GM23338 (cell line): ENCODE measurements around the gene TMCO4. TPM values are rescaled to one million over a fixed set of nuclear protein-coding genes. Genes with fewer than 3 reads are reported as not detected.

Experiments used
- ATAC-seq: fragments of 200-7000 bp; cut with Tn5 transposase; 3 replicates; pipeline ENCODE4 v1.9.1; 2020
- DNase-seq: peaks from one replicate; pipeline ENCODE4 v3.0.0-alpha.2; 2015; ENCODE audit warnings: low spot score
- H2AFZ ChIP-seq: fragments of 200-600 bp; sonication (generic); 2 replicates; pipeline ENCODE4 v1.8.0; 2016; ENCODE audit warnings: antibody characterized with exemption, mild to moderate bottlenecking, moderate library complexity
- H3F3A ChIP-seq: fragments of 200-600 bp; sonication (generic); replicated peaks from 2 replicates; pipeline ENCODE4 v1.8.0; 2017; ENCODE audit warnings: antibody characterized with exemption, mixed run types, low read depth
- H3K27ac ChIP-seq: fragments of 200-600 bp; sonication (generic); 2 replicates; pipeline ENCODE4 v1.6.1; 2016; ENCODE audit warnings: low read depth
- H3K27me3 ChIP-seq: fragments of 200-600 bp; sonication (generic); 2 replicates; pipeline ENCODE4 v1.8.0; 2016; ENCODE audit warnings: mild to moderate bottlenecking, mixed run types, moderate library complexity; ENCODE audit not compliant: insufficient read depth
- H3K36me3 ChIP-seq: fragments of 200-600 bp; sonication (generic); 2 replicates; pipeline ENCODE4 v1.8.0; 2016; ENCODE audit warnings: mild to moderate bottlenecking; ENCODE audit not compliant: insufficient read depth
- H3K4me1 ChIP-seq: fragments of 200-600 bp; sonication (generic); 2 replicates; pipeline ENCODE4 v1.8.0; 2016; ENCODE audit warnings: mild to moderate bottlenecking, moderate library complexity; ENCODE audit not compliant: insufficient read depth
- H3K4me2 ChIP-seq: fragments of 200-600 bp; sonication (generic); 2 replicates; pipeline ENCODE4 v1.7.1; 2017; ENCODE audit warnings: mixed run types
- H3K4me3 ChIP-seq: fragments of 200-600 bp; sonication (generic); 2 replicates; pipeline ENCODE4 v1.6.1; 2016; ENCODE audit warnings: mixed run types
- H3K79me2 ChIP-seq: fragments of 200-600 bp; sonication (generic); replicated peaks from 2 replicates; pipeline ENCODE4 v1.8.0; 2017; ENCODE audit warnings: mild to moderate bottlenecking; ENCODE audit not compliant: insufficient read depth
- H3K9me2 ChIP-seq: fragments of 200-600 bp; sonication (generic); 2 replicates; pipeline ENCODE4 v1.8.0; 2017; ENCODE audit not compliant: insufficient read depth
- H4K20me1 ChIP-seq: fragments of 200-600 bp; sonication (generic); replicated peaks from 2 replicates; pipeline ENCODE4 v1.8.0; 2017; ENCODE audit warnings: mild to moderate bottlenecking; ENCODE audit not compliant: insufficient read depth
- H3K27ac Mint-ChIP-seq: 2 replicates; pipeline ENCODE4 v1.8.0; 2020; ENCODE audit warnings: inconsistent platforms, mild to moderate bottlenecking, moderate library complexity, mixed read lengths
- H3K27me3 Mint-ChIP-seq: 3 replicates; pipeline ENCODE4 v1.8.0; 2022; ENCODE audit warnings: low read depth, mild to moderate bottlenecking, moderate library complexity, mixed read lengths, inconsistent platforms; ENCODE audit not compliant: insufficient read depth, poor library complexity
- H3K36me3 Mint-ChIP-seq: 3 replicates; pipeline ENCODE4 v1.8.0; 2021; ENCODE audit warnings: low read depth, mild to moderate bottlenecking, inconsistent platforms, moderate library complexity, mixed read lengths
- H3K4me1 Mint-ChIP-seq: 3 replicates; pipeline ENCODE4 v1.8.0; 2020; ENCODE audit warnings: mild to moderate bottlenecking, inconsistent platforms, mixed read lengths
- H3K4me3 Mint-ChIP-seq: 3 replicates; pipeline ENCODE4 v1.8.0; 2021; ENCODE audit warnings: moderate library complexity, mild to moderate bottlenecking, inconsistent platforms, mixed read lengths
- H3K9me3 Mint-ChIP-seq: 3 replicates; pipeline ENCODE4 v1.8.0; 2020; ENCODE audit warnings: moderate library complexity, mild to moderate bottlenecking, inconsistent platforms, mixed read lengths
- CREB1 ChIP-seq: fragments of 250-450 bp; sonication (Bioruptor Pico); IDR thresholded peaks from 2 replicates; pipeline ENCODE4 v1.5.0; 2020; ENCODE audit warnings: low read depth, mild to moderate bottlenecking, moderate library complexity
- EZH2 ChIP-seq: fragments of 200-600 bp; sonication (generic); IDR thresholded peaks from one replicate; pipeline ENCODE4 v1.8.0; 2017; ENCODE audit warnings: antibody characterized with exemption, mild to moderate bottlenecking, low read depth; ENCODE audit not compliant: unreplicated experiment
- EZH2phosphoT487 ChIP-seq: fragments of 200-600 bp; sonication (generic); IDR thresholded peaks from one replicate; pipeline ENCODE4 v1.8.1; 2018; ENCODE audit warnings: antibody characterized with exemption; ENCODE audit not compliant: unreplicated experiment
- JUNB ChIP-seq: IDR thresholded peaks from one replicate; pipeline ENCODE4 v1.6.1; 2016; ENCODE audit warnings: antibody characterized with exemption; ENCODE audit not compliant: unreplicated experiment
- NANOG ChIP-seq: IDR thresholded peaks from 2 replicates; pipeline ENCODE4 v1.6.1; 2016; ENCODE audit warnings: antibody characterized with exemption, borderline replicate concordance
- POLR2AphosphoS5 ChIP-seq: IDR thresholded peaks from 2 replicates; pipeline ENCODE4 v1.6.1; 2016; ENCODE audit warnings: antibody characterized with exemption, low read depth
- STAT1 ChIP-seq: IDR thresholded peaks from one replicate; pipeline ENCODE4 v1.6.1; 2016; ENCODE audit warnings: antibody characterized with exemption; ENCODE audit not compliant: unreplicated experiment
- ZNF114 ChIP-seq: fragments of 250-450 bp; sonication (Bioruptor Pico); IDR thresholded peaks from 2 replicates; pipeline ENCODE4 v1.5.0; 2020; ENCODE audit warnings: mild to moderate bottlenecking, moderate library complexity
- ZNF331 ChIP-seq: fragments of 250-450 bp; sonication (Bioruptor Pico); IDR thresholded peaks from 2 replicates; pipeline ENCODE4 v1.5.0; 2020; ENCODE audit warnings: low read depth, mild to moderate bottlenecking, moderate library complexity
- polyA plus RNA-seq: library from polyadenylated mRNA; unstranded; fragments of >200 nt; fragmentation: Nextera tagmentation; extraction: Ambion mirVana; gene quantifications from 2 replicates; pipeline ENCODE4 v1.2.1, GENCODE V29; 2016
- total RNA-seq: library from RNA; depleted of rRNA; stranded (reverse); fragments of >200 nt; shearing (Covaris generic); gene quantifications from 2 replicates; pipeline ENCODE4 v1.2.3, GENCODE V29; 2014
- TF ChIP-seq, protein P1 (sequence below), 2 experiments: fragments of 200-600 bp in 1 of 2; sonication (generic) in 1 of 2; conservative IDR thresholded peaks; 2 replicates each; pipeline versions ENCODE4 v1.5.1 to v1.6.1; 2016 to 2017; ENCODE audit warnings: antibody characterized with exemption in 2 of 2, low read depth in 2 of 2, mild to moderate bottlenecking in 2 of 2, moderate library complexity in 1 of 2
- TF ChIP-seq, protein P2 (sequence below): IDR thresholded peaks from 2 replicates; pipeline ENCODE4 v1.6.1; 2016; ENCODE audit warnings: antibody characterized with exemption
- TF ChIP-seq, protein P3 (sequence below): fragments of 250-450 bp; sonication (Bioruptor Pico); IDR thresholded peaks from 2 replicates; pipeline ENCODE4 v1.5.0; 2020; ENCODE audit warnings: mild to moderate bottlenecking, moderate library complexity

The TMCO4 gene
- total and polyA plus RNA-seq, 2 experiments from 2014 or later = 2.6 to 6.9 TPM

DNA sequence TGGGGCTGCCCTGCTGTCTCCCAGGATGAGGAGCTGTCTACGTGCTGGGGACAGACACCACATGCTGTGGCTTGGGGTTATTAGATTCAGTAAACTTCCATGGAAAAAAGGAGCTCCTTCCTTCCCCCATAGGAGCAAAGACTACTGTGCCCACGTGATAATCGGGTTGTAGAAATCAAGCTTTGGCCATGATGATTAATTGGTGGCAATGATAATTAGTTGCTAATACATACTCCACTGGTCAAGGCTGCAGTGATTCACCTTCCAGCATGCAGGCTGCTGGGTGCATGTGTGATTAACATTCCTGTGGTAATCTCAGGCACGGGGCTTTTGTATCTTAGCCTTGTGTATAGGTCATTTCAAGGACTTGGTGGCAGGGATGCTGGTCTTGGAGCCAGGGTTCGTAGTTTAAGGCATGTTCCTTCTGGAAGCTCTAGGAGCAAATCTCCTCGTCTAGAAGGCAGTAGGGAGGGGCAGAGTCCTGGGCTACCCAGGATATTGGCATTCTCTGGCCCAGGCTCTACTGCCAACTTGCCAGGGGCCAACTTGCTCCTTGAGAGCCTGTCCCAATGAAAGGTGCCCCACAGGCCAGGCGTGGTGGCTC, 41.4 kb downstream of the TMCO4 start:
- H3K4me1 Mint-ChIP-seq = no peaks in the 10 kb centered on the region
- Histone ChIP-seq H3K27ac (no peak overlapping the region), H4K20me1 (no peaks in the 10 kb centered on the region; the same call in 1 of the 2 replicates), H3K36me3 (no peaks in the 10 kb centered on the region), H3K79me2 (no peaks in the 10 kb centered on the region), H3K4me2 (no peak overlapping the region), H3F3A (no peaks in the 10 kb centered on the region), H3K4me1 (no peaks in the 10 kb centered on the region), H2AFZ (no peak overlapping the region), H3K4me3 (no peak overlapping the region), H3K9me2 (no peaks in the 10 kb centered on the region), H3K27me3 (no peaks in the 10 kb centered on the region)
- ATAC-seq = no peak
- no peaks in the 10 kb centered on the region; the same call in 2 of the 3 replicates for H3K9me3 Mint-ChIP-seq
- H3K27me3 Mint-ChIP-seq = peaks cover 4% of the 10 kb centered on the region
- H3K27ac Mint-ChIP-seq = no peak overlapping the region
- H3K4me3 Mint-ChIP-seq = no peak overlapping the region
- H3K36me3 Mint-ChIP-seq = no peaks in the 10 kb centered on the region; the same call in 2 of the 3 replicates
- no peak for DNase-seq
- TF ChIP-seq EZH2phosphoT487 (no peak), NANOG (no peak), ZNF114 (CRISPR knock-in tag) (no peak), STAT1 (no peak), CREB1 (no peak), JUNB (no peak), ZNF331 (CRISPR knock-in tag) (no peak), POLR2AphosphoS5 (no peak), EZH2 (no peak)
- TF ChIP-seq, protein P1, sequence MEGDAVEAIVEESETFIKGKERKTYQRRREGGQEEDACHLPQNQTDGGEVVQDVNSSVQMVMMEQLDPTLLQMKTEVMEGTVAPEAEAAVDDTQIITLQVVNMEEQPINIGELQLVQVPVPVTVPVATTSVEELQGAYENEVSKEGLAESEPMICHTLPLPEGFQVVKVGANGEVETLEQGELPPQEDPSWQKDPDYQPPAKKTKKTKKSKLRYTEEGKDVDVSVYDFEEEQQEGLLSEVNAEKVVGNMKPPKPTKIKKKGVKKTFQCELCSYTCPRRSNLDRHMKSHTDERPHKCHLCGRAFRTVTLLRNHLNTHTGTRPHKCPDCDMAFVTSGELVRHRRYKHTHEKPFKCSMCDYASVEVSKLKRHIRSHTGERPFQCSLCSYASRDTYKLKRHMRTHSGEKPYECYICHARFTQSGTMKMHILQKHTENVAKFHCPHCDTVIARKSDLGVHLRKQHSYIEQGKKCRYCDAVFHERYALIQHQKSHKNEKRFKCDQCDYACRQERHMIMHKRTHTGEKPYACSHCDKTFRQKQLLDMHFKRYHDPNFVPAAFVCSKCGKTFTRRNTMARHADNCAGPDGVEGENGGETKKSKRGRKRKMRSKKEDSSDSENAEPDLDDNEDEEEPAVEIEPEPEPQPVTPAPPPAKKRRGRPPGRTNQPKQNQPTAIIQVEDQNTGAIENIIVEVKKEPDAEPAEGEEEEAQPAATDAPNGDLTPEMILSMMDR (conservative IDR thresholded peaks at IDR 0.05; ENCODE audit: low read depth in 2 of 2) = no peak
- TF ChIP-seq, protein P2, sequence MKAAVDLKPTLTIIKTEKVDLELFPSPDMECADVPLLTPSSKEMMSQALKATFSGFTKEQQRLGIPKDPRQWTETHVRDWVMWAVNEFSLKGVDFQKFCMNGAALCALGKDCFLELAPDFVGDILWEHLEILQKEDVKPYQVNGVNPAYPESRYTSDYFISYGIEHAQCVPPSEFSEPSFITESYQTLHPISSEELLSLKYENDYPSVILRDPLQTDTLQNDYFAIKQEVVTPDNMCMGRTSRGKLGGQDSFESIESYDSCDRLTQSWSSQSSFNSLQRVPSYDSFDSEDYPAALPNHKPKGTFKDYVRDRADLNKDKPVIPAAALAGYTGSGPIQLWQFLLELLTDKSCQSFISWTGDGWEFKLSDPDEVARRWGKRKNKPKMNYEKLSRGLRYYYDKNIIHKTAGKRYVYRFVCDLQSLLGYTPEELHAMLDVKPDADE = no peak
- TF ChIP-seq, protein P3, sequence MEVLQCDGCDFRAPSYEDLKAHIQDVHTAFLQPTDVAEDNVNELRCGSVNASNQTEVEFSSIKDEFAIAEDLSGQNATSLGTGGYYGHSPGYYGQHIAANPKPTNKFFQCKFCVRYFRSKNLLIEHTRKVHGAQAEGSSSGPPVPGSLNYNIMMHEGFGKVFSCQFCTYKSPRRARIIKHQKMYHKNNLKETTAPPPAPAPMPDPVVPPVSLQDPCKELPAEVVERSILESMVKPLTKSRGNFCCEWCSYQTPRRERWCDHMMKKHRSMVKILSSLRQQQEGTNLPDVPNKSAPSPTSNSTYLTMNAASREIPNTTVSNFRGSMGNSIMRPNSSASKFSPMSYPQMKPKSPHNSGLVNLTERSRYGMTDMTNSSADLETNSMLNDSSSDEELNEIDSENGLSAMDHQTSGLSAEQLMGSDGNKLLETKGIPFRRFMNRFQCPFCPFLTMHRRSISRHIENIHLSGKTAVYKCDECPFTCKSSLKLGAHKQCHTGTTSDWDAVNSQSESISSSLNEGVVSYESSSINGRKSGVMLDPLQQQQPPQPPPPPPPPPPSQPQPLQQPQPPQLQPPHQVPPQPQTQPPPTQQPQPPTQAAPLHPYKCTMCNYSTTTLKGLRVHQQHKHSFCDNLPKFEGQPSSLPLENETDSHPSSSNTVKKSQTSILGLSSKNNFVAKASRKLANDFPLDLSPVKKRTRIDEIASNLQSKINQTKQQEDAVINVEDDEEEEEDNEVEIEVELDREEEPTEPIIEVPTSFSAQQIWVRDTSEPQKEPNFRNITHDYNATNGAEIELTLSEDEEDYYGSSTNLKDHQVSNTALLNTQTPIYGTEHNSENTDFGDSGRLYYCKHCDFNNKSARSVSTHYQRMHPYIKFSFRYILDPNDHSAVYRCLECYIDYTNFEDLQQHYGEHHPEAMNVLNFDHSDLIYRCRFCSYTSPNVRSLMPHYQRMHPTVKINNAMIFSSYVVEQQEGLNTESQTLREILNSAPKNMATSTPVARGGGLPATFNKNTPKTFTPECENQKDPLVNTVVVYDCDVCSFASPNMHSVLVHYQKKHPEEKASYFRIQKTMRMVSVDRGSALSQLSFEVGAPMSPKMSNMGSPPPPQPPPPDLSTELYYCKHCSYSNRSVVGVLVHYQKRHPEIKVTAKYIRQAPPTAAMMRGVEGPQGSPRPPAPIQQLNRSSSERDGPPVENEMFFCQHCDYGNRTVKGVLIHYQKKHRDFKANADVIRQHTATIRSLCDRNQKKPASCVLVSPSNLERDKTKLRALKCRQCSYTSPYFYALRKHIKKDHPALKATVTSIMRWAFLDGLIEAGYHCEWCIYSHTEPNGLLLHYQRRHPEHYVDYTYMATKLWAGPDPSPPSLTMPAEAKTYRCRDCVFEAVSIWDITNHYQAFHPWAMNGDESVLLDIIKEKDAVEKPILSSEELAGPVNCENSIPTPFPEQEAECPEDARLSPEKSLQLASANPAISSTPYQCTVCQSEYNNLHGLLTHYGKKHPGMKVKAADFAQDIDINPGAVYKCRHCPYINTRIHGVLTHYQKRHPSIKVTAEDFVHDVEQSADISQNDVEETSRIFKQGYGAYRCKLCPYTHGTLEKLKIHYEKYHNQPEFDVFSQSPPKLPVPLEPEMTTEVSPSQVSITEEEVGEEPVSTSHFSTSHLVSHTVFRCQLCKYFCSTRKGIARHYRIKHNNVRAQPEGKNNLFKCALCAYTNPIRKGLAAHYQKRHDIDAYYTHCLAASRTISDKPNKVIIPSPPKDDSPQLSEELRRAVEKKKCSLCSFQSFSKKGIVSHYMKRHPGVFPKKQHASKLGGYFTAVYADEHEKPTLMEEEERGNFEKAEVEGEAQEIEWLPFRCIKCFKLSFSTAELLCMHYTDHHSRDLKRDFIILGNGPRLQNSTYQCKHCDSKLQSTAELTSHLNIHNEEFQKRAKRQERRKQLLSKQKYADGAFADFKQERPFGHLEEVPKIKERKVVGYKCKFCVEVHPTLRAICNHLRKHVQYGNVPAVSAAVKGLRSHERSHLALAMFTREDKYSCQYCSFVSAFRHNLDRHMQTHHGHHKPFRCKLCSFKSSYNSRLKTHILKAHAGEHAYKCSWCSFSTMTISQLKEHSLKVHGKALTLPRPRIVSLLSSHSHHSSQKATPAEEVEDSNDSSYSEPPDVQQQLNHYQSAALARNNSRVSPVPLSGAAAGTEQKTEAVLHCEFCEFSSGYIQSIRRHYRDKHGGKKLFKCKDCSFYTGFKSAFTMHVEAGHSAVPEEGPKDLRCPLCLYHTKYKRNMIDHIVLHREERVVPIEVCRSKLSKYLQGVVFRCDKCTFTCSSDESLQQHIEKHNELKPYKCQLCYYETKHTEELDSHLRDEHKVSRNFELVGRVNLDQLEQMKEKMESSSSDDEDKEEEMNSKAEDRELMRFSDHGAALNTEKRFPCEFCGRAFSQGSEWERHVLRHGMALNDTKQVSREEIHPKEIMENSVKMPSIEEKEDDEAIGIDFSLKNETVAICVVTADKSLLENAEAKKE (CRISPR knock-in tag) = no peak
